HL-60/S4 treated with retinoic acid at 250 ng/mL for 4 days and 3 days (cell line): ENCODE data around the gene FASTK.

Experiments
- in situ Hi-C: fragments of 300-500 bp; cut with MboI; formaldehyde crosslinking; loops from 2 replicates; pipeline ENCODE4 v1.7.0; 2022; ENCODE audit warnings: low sequenced_read_pairs

Gene FASTK

DNA sequence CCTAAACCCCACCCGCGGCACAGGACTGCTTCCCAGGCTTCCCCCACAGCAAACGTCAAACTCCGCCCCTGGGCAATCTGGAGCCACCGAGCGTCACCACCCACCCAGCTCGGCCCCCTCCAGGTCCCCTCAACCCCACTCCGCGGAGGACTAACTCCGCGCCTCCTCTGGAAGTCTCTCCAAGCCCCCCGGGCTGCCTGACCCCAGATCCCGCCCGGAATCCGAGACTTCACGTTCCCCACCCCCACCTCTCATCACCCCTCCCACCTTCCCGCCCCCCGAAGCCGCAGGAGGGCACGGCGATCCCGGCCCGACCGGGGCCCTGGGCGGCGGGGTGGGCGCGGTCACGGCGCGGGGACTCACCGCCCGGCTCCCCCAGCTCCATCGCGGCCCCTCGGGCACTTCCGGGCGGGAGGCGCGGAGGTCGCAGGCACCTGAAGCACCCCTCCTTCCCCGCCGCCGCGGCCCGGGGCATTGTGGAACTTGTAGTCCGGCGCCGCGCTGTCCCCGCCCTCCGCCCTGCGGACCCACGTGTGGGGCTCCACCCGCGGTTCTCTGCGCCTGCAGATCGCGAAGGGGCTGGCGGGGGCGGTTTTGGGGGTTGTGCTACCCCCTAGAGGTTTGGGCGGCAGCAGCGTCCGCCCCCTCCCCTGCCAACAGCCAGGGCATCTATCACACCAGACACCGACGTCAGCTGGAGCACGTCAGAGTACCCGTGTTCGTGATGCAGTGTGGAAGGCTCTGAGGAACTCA lies 2.6 kb upstream of the FASTK start, which contains the start of gene TMUB1:
Gene TMUB1 (minus strand): TSS at position 423 of the 753 bp plus-strand sequence. CDS start 930 bp downstream, outside the sequence.
- in situ Hi-C loops = no loop called here

DNA sequence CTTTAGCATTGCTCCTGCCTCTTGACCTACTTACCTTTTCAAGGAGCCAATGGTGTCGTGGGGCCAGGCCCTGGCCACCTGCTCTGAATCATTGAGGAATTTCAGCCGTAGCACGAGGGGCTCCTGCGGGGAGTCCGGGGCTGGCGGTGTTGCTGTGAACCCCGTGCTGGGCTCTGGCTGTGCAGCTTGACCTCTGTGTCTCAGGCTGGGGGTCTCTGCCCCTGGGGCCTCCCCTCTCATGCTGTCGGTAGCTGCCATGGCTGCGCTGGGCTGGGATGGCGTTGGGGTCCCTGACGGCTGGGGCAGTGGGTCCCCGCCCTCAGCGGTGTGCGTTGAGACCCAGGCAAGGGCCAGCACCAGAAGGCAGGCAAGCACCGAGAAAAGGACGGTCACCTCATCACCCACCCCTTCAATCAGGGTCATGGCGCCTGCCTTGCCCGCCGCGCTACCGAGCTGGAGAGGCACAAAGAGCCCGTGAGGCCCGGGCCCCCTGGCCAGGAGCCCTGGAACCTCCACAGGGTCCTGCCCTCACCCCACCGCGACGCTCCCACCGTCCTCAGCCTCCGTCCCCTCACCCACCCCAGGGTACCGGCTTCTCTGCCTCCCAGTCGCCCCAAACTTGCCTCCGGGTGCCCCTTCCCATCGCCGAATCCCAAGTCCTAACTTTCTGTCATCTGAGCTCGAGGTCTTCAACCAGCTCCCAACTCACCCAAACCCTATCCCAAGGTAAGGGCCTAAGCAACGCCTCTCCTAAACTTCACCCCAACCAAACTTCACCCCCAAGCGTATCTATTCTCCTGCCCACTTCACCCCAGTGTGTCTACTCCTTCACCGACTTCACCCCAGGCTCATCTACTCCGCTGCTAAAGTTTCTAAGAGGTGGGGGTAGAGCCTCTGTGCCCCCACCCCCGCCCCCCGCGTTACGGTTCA lies 1.8 kb upstream of the FASTK start:
- in situ Hi-C loops = no loop called here

DNA sequence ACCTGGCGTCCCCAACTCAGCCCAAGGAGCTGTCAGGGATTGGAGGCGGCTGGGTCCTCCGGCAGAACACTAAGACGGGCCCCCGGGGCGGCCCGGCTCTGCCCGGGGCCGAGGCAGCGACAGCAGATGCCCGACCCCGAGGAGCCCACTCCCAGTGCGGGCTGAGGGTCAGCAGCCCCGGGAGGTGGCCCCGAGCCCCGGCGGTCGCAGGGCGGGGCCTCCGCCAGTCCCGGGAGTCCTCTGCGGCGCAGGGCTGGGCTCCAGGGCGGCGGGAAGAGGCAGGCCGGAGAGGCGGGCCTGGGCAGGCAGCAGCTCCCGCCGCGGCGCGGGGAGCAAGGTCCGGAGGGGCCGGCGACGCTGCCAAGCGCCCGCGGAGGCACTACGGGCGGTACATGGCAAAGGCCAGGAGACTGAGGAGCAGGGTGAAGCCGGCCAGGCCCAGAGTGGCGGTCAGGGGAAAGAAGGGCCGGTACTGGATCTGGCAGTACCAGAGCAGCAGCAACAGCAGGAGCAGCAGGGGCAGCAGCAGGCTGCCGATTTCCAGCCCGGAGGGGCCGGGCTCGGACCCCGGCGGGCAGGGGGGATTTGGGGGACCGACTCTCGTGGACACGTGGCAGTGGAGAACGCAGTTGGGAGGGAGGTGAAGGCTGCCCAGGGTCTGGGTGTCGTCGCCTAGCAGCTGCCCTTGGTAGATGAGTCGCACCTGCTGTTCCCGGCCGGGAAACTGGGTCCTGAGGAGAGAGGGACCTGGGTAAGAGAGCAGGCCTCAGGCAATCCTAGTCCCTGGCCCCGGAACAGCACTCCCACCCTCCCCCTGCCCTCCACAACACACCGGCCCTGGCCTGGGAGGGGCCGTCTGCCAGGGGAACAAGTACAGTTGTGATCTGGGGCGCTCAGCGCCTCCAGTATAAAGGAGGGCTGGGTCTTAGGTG lies 827 bp upstream of the FASTK start:
- in situ Hi-C loops = no loop called here

DNA sequence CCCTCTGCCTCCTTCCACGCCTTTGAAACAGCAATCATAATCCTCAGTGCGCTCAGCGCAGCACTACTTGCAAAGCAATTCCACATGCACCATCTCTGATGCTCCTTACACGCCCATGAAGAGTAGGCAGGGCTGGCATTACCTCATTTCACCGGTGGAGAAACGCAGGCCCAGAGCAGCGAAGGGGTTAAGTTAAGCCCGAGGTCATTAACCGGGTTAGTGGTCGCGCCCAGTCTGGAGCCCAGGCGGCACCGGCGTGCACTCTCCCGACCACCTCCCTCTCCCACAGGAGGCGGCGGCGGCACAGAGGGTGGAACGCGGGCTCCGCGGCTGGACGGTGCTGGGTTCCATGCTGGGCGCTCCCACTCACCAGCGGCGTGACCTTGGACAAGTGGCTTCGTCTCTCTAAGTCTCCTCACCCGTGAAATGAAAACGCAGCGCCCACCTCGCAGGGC lies 515 bp downstream of the FASTK start:
- in situ Hi-C loops = no loop called here

DNA sequence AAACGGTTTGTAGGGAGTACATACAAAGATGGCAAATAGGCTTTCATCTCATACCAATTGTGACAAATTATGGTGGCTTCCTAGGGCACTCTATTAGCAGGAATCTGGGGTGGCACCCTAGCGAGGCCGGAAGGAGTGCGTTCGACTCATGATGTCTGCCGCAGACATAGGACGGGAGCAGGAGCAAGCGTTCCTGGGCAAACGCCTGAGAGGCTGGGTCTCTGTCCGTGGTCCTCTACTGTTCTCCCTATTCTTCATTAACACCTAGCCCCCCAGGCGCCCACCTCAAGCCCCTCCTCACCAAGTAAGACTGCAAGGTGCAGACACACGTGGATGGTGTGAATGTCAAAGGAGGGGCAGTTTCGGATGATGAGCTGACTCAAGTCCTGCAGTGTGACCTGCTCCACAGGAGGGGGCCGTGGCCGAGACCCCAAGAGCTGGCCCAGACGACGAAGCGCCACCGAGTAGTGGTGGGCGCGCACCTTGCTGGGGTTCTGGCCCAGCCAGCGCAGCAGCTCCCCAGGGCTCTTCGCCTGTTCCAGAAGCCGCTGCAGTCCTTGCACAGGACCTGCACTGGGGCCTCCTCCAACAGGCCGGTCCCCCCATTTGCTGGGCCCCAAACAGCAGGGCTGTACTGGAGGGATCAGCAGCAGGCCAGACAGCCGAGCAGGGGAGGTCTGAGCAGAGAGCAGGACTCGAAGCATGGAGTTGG lies 1.3 kb downstream of the FASTK start:
- in situ Hi-C loops = no loop called here

DNA sequence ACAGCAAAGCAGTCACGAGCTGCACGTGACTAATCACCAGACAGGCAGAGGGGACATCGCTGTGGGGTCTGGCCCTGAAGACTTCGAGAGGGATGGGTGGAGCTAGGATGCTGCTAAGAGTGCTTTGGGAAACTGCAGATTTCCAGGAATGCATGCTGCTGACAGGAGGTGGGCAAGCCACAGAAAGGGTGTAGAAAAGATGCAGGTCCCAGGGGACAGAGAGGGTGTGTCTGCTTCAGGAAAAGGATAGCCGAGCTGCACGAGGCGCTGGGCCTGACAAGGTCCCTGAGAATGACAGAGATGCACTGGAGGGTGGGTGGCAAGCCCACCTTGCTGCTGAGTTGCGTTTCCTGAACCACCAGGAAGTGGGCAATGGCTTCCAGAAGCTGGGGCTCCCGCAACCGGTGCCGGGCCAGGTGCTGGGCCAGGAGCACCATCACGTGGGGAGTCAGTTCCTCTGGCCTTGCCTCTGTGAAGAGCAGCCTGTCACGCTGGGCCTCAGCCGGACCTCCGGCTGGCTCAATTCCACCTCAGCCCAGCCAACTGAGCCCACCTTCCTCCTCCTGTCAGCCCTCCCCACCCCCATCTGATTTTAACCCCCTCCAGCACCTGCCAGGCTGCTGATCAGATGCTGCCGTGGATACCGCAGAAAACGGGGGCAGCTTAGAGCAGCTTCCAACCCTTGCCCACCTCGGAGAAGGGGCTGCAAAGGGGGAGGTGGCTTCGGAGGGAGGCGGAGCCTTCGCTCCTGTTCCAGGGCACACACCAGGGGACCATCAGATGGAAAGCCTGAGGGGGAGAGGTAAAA lies 2.2 kb downstream of the FASTK start:
- in situ Hi-C loops = no loop called here

DNA sequence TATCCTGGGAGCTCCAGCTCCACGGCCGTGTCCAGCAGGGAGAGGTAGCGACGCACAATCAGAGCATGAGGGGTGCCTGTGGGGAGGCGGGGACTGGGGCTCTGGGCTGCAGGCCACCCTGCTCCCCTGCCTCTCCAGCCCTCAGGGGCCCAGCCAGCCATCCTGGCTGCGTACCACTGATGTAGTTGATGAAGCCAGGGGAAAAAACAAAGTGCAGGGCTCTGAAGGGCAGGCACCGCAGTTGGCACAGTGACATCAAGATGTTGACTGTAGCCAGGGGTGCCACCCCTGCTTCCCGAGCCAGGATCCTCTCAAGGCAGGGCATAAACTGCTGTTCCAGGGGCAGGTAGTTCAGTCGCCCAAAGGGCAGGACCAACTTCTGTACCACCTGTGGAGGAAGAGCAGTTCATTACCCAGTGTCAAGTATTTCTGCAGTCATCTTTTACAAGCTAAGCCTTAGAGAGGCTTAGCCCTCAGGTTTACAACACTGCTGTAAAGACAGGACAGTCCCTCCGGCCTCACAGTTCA lies 2.8 kb downstream of the FASTK start:
- in situ Hi-C loops = no loop called here

DNA sequence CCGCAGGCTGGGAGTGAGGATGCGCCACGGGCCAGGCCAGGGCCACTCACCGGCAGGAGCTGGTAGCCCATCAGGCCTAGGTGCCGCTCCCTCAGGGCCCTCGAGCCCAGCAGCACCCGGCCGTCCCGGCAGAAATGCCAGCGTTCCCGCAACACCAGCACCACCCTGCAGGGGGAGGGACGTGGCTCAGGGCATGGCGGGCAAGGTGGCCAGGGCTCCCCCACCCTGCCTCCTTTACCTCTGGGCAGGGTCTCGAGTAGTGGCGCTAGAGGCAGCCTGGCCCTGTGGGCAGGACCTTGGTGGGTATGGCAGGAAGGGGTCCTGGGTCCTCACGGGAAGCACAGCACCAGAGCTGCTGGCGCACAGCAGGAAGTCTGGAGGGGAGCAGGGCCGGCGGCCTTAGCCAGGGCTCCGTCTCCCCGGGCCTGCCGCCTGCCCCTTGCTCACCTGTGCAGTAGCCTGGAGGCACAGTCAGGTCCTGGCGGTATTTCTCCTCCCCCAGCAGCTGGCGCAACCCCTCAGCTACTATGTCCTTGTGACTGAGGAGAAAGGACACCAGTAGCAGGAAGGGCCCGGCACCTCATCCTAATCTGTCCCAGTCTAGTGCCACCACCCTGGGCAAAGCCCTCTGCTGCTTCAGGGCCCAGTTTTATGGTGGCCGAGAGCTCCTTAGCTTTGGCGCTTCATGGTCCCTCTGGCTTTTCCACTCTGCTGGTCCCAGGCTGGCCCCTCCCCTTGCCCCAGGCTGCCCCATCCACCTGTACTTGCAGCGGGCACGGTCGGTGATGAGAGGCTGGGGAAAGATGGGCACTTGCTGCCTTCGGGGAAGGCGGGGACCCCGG lies 3.5 kb downstream of the FASTK start:
- in situ Hi-C loops = no loop called here

DNA sequence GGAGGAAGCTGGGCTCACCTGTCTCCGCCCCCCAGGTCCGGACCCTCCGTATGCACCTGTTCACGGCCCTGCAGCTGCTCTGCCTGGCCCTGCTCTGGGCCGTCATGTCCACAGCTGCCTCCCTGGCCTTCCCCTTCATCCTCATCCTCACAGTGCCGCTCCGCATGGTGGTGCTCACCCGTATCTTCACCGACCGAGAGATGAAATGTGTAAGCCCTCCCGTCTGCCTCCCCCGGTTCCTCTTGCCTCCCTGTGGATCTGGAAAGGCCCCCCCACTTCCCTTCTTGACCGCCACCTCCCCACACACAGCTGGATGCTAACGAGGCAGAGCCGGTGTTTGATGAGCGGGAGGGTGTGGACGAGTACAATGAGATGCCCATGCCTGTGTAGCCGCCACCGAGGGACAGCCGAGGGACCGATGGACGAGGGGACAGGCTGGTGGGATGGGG lies 4.6 kb downstream of the FASTK start:
- in situ Hi-C loops = no loop called here

DNA sequence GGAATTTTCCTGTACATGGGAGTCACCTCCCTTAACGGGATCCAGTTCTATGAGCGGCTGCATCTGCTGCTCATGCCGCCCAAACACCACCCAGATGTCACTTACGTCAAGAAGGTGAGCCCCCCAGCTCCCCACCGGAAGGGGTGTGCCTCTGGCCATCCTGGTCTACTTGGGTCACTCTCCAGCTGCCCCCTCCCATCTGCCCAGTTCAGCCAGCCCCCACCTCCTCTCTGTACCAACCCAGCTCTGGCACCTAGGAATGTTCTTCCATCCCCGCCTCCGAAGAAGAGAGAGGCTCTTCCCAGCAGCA lies 5.0 kb downstream of the FASTK start:
- in situ Hi-C loops = no loop called here

DNA sequence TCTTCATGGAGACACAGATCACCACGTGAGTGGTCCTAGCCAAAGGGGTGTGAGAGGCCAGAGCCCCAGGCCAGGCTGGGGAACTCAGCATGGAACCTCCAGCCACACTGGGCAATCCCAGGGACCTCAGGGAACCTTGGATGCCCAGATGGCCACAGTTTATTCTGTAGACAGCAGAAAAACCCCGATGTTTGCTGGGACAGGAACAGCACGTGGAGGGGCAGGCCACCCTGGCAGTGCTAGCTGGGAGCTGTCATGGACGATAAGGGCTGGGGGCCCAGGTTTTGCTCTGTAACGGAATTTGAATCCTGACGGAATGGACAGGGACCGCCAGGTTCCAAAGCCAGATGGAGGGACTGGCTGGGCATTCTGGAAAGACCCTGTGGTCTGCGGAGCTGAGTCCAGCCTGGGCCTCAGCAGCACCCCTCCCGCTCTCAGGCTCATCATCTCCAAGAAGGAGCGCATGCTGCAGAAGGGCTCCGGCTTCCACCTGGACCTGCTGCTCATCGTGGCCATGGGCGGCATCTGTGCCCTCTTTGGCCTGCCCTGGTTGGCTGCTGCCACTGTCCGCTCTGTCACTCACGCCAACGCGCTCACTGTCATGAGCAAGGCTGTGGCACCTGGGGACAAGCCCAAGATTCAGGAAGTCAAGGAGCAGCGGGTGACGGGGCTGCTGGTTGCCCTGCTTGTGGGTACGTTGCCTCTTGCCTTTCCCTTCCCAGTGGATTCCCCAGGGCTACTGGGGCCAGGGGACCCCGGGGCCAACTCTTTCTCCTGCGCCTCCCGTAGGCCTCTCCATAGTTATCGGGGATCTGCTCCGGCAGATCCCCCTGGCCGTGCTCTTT lies 5.6 kb downstream of the FASTK start:
- in situ Hi-C loops = no loop called here

DNA sequence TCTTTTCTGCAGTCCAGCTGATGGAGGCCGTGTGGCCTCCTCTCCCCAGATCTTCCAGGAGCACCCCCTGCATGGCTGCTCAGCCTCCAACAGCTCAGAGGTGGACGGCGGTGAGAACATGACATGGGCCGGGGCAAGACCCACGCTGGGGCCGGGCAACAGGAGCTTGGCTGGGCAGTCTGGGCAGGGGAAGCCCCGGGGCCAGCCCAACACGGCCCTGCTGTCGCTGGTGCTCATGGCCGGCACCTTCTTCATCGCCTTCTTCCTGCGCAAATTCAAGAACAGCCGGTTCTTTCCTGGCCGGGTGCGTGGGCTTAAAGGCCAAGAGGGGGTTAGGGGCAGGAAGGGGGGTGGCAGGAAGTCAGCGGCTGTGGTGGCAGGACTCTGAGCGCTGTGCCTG lies 6.6 kb downstream of the FASTK start:
- in situ Hi-C loops = no loop called here

DNA sequence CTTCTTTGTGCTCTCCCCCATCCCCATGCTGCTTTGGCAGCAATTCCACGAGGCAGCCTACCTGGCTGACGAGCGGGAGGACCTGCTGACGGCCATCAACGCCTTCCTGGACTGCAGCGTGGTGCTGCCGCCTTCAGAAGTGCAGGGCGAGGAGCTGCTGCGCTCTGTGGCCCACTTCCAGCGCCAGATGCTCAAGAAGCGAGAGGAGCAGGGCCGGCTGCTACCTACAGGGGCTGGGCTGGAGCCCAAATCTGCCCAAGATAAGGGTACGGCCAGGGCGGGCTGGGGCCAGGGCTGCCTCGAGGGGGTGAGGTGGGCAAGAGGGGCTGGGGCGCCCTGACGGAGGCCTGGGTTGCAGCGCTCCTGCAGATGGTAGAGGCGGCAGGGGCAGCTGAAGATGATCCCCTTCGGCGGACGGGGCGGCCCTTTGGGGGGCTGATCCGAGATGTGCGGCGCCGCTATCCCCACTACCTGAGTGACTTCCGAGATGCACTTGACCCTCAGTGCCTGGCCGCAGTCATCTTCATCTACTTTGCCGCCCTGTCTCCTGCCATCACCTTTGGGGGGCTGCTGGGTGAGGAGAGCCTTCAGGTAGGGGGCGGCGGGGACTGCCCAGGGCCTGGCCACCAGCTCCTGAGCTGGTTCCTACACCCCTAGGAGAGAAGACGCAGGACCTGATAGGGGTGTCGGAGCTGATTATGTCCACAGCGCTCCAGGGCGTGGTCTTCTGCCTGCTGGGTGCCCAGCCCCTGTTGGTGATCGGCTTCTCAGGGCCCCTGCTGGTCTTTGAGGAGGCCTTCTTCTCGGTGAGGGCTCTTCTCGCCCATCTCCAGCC lies 9.4 kb downstream of the FASTK start:
- in situ Hi-C loops = no loop called here

DNA sequence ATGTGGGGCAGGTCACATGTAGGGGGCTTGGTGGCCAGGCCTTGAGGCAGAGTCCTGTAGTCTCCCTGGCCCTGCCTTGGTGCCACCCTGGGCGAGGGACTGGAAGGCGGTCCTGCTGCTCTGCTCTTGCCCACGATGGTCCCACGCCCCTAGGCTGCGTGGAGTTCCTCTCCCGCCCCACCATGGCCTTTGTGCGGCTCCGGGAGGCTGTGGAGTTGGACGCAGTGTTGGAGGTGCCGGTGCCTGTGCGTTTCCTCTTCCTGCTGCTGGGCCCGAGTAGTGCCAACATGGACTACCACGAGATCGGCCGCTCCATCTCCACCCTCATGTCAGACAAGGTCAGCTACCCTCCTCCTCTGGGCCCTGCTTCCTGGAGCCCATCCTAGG lies 10.0 kb downstream of the FASTK start:
- in situ Hi-C loops = no loop called here

DNA sequence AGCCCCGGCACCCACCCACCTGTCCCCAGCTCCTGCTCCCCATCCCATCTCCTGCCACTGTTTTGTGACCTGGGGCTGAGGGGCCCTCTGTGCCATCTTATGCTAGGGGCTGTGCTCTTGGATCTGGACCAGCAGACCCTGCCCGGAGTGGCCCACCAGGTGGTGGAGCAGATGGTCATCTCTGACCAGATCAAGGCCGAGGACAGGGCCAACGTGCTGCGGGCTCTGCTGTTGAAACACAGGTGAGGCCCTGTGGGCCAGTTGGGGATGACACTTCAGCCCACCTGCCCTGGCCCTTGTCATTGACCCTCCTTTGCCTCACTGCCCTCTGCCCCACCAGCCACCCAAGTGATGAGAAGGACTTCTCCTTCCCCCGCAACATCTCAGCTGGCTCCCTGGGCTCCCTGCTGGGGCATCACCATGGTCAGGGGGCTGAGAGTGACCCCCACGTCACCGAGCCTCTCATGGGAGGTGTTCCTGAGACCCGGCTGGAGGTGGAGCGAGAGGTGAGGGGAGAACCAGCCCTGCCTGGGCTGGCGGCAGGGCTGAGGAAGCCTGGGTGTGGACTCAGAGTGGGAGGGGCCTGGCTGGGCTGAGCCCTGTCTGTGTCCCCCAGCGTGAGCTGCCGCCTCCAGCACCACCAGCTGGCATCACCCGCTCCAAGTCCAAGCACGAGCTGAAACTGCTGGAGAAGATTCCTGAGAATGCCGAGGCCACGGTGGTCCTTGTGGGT lies 10.6 kb downstream of the FASTK start:
- in situ Hi-C loops = no loop called here
